Measurements from ENCODE around the gene KIAA0825.

DNA sequence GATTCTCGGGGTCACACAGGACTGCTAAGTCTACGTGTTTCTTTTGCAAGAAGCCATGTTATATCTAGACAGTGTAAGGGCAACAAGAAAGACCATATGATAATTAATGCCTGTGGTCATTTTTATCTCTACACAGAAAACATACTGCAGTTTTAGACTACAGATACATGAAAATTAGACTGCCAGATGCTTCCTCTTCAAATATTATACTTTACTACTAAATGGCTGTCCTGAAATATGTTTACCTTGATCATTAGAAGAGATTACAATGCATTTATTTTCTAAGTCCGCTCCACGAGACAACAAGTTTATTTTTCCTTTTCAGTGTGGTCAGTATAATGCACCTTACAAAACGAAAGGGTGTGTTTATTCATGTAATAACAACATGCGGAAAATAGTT lies 147.6 kb downstream of the KIAA0825 start:
- TF ChIP-seq POLR2A (IDR thresholded peaks at IDR 0.05): no peak
- TF ChIP-seq, protein P1, sequence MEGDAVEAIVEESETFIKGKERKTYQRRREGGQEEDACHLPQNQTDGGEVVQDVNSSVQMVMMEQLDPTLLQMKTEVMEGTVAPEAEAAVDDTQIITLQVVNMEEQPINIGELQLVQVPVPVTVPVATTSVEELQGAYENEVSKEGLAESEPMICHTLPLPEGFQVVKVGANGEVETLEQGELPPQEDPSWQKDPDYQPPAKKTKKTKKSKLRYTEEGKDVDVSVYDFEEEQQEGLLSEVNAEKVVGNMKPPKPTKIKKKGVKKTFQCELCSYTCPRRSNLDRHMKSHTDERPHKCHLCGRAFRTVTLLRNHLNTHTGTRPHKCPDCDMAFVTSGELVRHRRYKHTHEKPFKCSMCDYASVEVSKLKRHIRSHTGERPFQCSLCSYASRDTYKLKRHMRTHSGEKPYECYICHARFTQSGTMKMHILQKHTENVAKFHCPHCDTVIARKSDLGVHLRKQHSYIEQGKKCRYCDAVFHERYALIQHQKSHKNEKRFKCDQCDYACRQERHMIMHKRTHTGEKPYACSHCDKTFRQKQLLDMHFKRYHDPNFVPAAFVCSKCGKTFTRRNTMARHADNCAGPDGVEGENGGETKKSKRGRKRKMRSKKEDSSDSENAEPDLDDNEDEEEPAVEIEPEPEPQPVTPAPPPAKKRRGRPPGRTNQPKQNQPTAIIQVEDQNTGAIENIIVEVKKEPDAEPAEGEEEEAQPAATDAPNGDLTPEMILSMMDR (IDR thresholded peaks at IDR 0.05): no peak

Data from Peyer's patch (tissue), 4 donors.